GM12878 (cell line): ENCODE data around the gene ADRA2B. TPM values are rescaled to one million over a fixed set of nuclear protein-coding genes. Genes with fewer than 3 reads are reported as not detected.

Source experiments
- GATAD2B ChIP-seq: fragments of 450-650 bp; conservative IDR thresholded peaks from 2 replicates; pipeline ENCODE4 v1.6.1; 2017; ENCODE audit warnings: low read depth, mild to moderate bottlenecking, moderate library complexity
- MYC ChIP-seq: IDR thresholded peaks from 2 replicates; pipeline ENCODE4 v1.6.1; 2011; ENCODE audit warnings: mild to moderate bottlenecking, low read length, moderate library complexity, inconsistent platforms; ENCODE audit not compliant: insufficient read depth, insufficient replicate concordance, insufficient read length, severe bottlenecking
- SUPT20H ChIP-seq: IDR thresholded peaks from 2 replicates; pipeline ENCODE4 v1.6.1; 2011; ENCODE audit warnings: low read depth, mild to moderate bottlenecking, low read length, moderate library complexity, borderline replicate concordance; ENCODE audit not compliant: control insufficient read depth
- YY1 ChIP-seq: IDR thresholded peaks from 2 replicates; pipeline ENCODE4 v1.6.1; 2011; ENCODE audit warnings: low read depth, mild to moderate bottlenecking, low read length
- ZNF687 ChIP-seq: fragments of 450-650 bp; IDR thresholded peaks from 2 replicates; pipeline ENCODE4 v1.6.1; 2017; ENCODE audit warnings: mild to moderate bottlenecking, moderate library complexity
- polyA plus RNA-seq, 11 experiments: library from polyadenylated mRNA; depleted of rRNA in 4 of 11; unstranded in 6 of 11; stranded (reverse) in 5 of 11; fragments of >200 nt; fragmentation: Nextera tagmentation in 4 of 11; fragmentation: Illumina TruSeq in 1 of 11; extraction: Ambion mirVana in 4 of 11; extraction: Trizol in 1 of 11; gene quantifications; 1 replicate in 1 of 11; 2 replicates in 10 of 11; pipeline versions ENCODE4 v1.2.1 to v1.2.3, GENCODE V29; 2011 to 2016; ENCODE audit warnings: inconsistent platforms in 2 of 11, missing spikeins in 2 of 11, low read depth in 1 of 11
- total RNA-seq, 4 experiments: library from RNA; depleted of rRNA in 3 of 4; stranded (reverse); fragments of >200 nt in 3 of 4; fragmentation: Illumina TruSeq in 1 of 4; extraction: Trizol in 1 of 4; gene quantifications; 2 replicates each; pipeline versions ENCODE4 v1.2.1 to v1.2.3, GENCODE V29; 2013 to 2021
- TF ChIP-seq, protein P1 (sequence below): fragments of 150-350 bp; IDR thresholded peaks from 2 replicates; pipeline ENCODE4 v1.6.1; 2014; ENCODE audit warnings: mild to moderate bottlenecking, low read depth, low read length
- TF ChIP-seq, protein P2 (sequence below): fragments of 450-650 bp; IDR thresholded peaks from 2 replicates; pipeline ENCODE4 v1.6.1; 2018; ENCODE audit warnings: mild to moderate bottlenecking, low read depth, moderate library complexity; ENCODE audit not compliant: partially characterized antibody

ADRA2B gene
- total and polyA plus RNA-seq, 10 of the 15 experiments (the other 5 are each of a cell fraction or from before 2014, with no cell fraction given): 0.01 to 0.10 (median 0.04) TPM; not detected in 6

GRCh38 chr2:96108541-96109360 is 7.6 kb downstream of the ADRA2B start (continued):
- TF ChIP-seq, protein P1, sequence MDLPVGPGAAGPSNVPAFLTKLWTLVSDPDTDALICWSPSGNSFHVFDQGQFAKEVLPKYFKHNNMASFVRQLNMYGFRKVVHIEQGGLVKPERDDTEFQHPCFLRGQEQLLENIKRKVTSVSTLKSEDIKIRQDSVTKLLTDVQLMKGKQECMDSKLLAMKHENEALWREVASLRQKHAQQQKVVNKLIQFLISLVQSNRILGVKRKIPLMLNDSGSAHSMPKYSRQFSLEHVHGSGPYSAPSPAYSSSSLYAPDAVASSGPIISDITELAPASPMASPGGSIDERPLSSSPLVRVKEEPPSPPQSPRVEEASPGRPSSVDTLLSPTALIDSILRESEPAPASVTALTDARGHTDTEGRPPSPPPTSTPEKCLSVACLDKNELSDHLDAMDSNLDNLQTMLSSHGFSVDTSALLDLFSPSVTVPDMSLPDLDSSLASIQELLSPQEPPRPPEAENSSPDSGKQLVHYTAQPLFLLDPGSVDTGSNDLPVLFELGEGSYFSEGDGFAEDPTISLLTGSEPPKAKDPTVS: no peak
- TF ChIP-seq, protein P2, sequence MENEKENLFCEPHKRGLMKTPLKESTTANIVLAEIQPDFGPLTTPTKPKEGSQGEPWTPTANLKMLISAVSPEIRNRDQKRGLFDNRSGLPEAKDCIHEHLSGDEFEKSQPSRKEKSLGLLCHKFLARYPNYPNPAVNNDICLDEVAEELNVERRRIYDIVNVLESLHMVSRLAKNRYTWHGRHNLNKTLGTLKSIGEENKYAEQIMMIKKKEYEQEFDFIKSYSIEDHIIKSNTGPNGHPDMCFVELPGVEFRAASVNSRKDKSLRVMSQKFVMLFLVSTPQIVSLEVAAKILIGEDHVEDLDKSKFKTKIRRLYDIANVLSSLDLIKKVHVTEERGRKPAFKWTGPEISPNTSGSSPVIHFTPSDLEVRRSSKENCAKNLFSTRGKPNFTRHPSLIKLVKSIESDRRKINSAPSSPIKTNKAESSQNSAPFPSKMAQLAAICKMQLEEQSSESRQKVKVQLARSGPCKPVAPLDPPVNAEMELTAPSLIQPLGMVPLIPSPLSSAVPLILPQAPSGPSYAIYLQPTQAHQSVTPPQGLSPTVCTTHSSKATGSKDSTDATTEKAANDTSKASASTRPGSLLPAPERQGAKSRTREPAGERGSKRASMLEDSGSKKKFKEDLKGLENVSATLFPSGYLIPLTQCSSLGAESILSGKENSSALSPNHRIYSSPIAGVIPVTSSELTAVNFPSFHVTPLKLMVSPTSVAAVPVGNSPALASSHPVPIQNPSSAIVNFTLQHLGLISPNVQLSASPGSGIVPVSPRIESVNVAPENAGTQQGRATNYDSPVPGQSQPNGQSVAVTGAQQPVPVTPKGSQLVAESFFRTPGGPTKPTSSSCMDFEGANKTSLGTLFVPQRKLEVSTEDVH: no peak
- TF ChIP-seq MYC (no peak), ZNF687 (no peak), YY1 (no peak), GATAD2B (no peak), SUPT20H (no peak)
